ENCODE results near the gene TMEM134.
"Not testable (repeated sequence)": the region's sequence is repeated elsewhere in the genome, so short reads cannot be mapped to it uniquely, and the experiment has no call there.

Gene TMEM134

DNA sequence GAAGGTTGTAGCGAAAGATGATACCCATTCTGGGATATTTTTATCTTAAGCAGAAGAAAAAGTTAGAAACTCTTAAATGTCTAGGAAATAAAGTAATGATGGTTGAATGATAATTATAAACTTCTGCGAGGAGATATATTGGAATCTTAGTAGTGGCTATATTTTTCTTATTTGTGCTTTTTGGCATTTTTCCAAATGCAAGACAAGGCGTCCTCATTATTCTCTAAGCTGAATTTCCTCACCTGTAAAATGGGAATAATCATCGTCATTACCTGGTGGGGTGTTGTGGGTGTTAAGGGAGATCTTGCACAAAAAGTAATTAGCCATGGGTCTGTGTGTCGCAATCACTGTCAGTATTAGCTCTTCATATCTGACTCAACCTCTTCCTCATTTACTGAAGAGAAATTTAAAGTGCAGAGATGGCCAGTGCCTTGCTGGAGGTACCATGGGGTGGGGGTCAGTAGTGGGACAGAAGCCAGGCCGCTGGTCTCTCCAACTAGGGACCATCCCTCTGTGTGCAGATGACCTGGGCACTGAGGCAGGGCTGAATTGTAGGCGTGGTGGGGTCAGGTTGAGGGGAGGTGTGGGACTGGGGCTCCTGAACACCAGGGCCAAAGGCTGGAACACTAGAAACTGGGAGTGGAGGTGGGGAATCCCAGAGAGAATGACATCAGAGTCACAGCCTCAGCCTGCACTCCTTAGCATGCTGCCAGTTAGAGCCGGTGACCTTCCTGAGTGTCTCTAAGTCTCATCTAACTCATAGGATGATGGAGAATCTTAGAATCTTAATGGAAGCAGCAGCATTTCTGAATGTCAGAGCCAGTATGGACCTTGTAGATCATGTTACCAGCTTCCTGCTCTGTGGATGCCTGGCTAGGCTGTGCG lies 32.0 kb upstream of the TMEM134 start:
- DNase-seq: no peak

DNA sequence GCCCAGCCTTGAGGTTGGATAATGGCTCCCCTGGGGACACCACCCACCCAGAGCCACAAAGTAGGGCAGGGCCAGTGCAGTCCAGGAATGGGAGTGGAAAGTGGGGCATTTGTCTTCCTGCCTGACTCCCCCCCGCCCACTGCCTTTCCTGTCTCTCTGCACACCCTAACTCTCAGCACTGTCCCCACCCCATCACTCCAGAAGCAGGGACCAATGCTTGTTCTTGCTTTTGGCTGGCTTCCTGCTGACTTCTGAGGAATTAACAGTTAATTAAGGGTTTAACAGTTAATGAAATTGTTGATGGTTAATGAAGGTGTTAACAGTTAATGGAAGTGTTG lies 31.4 kb upstream of the TMEM134 start:
- DNase-seq: no peak

DNA sequence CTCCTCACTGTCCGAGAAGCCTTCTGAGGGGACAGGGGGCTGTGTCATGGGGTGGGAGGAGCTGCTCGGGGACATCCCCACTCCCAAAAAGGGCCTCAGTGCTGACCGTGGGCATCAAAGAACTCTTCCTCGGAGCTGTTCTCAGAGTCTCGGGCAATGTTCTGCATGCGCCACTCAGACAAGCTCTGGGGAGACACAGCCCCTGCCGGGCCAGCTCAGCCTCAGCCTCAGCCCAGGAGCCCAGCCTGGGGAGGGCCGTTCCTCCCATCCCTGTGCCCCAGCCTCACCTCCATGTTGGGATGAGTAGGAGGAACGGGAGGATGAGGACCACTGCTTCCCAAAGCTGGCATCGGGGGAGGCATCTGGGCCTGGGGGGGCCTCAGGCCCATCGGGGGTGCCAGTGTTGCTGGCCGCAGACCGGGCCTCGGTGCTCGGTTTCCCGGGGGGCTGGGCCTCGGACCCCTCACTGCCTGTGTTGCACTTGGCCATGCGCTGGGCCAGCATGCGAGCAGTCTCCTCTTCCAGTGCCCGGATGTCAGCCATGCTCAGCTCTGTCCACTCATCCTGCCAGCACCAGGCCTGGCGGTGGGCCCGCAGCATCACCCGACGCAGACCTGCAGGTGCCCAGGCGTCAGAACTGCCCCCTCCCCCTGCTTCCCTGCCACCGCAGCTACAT lies 30.9 kb upstream of the TMEM134 start:
- no peak for DNase-seq

DNA sequence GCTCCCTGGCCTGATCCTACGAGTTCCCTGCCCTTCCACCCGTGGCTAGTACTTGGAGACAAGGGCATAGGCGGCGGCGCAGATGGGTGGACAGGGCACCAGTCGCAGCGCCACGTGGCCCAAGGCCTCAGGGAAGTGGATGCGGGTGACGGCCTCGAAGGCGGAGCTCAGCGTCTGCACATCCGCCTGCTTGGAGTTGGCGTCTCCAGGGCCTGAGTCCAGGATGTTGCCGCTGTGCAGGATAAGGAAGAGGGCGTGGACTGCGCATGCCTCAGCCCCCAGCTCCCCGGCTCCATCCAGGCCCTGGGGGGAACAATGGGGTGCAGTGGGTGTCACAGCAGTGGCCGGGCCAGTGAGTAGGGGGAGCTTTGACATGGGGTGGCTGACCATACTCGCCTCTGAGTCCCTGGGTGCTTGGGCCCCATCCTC lies 29.5 kb upstream of the TMEM134 start:
- no peak for DNase-seq

DNA sequence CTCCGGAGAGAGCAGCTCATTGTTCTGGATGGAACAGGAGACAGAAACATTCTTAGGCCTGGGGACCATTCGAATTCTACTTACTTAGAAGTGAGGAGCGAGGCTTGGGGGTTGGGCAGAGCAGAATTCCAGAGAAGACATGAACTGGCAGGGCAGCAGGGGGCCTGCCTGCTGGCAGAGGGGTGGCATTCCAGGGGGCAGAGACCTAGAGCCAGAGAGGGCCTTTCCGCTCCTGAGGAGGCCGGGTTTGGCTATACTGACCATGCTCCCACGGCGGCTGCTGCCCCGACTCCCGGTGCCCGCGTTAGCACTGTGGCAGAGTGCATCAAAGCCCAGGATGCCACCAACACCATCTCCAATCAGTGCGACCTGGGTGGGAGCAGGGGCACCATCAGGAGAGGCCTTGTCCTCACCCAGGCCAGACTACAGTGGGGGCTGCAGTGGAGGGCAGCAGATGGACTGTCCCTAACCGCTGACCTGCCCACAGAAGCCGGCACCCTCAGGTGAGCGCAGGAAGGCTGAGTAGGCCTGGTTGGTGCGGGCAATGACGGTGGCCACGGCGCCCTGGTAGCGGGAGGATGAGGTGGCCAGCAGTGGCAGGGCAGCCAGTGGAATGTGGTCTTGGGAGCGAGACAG lies 28.7 kb upstream of the TMEM134 start:
- DNase-seq: no peak

DNA sequence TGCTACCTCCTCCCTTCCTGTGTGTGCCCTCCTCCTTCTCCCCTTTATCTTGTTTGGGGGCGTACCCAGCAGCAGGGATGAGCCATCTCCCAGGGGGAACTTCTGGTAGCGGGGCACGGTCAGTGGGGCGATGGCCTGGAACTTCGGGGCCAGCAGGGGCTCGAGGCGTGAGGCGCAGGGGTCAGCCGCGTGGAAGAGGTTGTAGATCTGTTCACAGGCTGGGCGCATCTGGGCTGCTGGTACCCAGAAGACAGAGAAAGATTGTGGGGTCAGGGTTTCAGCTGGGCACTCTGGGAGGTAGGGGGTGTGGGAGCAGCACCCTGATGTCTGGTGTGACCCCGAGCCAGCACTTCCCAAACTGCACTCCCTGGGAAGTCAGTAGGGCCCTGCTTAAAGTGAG lies 27.1 kb upstream of the TMEM134 start:
- DNase-seq: no peak

DNA sequence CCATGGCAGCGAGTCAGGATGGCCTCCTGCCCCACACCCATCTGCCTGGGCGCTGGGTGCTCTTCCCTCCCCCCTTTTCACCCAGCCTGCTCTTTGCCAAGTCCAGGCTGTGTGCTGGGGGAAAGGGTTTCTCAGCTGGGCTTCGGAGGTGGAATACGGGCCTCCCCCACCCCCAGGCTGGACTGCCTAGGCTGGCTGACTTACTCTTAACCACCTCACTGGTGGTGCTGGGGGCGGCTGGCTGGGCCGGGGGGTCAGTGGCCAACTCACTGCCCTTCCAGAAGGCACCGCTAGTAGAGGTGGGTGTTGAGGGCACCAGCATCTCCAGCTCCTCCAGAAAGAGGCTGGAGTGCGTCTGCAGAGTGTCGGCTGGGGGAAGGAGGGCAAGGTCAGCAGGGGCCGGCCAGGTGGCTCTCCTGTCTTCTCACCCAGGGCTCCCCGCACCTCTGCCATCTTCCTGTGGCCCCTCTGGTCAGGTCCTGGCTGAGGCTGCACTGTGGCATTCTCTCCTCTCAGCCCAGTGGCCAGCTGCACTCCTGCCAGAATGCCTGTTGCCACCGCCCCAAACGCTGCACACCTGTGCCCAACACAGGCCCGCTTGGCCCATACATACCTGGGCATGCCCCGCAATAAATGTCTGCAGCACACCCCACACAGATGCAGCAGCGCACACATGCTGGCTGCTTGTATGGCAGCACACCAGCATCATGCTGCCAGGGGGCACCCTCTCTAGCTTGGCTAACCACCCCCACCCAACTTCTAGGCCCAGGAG lies 26.4 kb upstream of the TMEM134 start:
- DNase-seq: no peak

DNA sequence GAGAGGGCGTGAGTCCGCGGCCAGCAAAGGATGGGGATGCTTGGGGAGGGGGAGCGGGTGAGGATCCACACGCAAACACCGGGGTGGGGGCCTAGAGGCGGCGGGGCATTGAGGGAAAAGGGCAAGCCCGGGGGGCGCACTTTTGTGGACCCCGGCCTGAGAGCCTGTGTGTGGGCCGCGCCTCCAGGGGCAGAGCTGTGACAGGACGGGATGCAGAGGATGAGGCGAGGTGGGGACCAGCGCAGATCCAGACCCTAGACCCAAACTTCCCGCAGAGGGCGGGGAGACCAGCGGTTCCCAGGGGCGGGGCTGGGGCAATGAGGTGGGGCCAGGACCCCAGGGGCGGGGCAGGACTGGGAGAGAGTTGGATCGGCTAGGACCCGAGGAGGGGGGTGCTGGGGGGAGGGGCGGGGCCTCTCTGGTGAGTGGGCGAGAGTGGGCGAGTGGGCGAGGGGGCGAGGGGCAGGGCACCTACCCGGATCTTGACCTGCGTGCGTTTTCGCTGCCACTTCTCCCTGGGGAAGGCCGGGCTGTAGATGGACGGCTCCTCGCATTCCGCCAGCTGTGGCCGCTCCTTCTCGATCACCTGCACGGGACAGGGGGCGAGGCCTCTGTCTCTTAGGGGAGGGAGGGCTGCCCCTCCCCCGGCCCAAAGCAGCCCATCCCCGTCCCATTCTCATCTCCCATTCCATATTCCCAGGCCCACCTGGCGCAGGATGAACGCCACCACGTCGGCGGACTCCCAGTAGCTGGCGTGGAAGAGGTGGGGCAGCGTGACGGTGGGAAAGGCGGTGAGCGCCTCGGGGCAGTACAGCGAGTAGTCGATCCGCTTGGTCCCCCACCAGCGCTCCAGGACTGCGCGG lies 25.6 kb upstream of the TMEM134 start:
- no peak for DNase-seq

DNA sequence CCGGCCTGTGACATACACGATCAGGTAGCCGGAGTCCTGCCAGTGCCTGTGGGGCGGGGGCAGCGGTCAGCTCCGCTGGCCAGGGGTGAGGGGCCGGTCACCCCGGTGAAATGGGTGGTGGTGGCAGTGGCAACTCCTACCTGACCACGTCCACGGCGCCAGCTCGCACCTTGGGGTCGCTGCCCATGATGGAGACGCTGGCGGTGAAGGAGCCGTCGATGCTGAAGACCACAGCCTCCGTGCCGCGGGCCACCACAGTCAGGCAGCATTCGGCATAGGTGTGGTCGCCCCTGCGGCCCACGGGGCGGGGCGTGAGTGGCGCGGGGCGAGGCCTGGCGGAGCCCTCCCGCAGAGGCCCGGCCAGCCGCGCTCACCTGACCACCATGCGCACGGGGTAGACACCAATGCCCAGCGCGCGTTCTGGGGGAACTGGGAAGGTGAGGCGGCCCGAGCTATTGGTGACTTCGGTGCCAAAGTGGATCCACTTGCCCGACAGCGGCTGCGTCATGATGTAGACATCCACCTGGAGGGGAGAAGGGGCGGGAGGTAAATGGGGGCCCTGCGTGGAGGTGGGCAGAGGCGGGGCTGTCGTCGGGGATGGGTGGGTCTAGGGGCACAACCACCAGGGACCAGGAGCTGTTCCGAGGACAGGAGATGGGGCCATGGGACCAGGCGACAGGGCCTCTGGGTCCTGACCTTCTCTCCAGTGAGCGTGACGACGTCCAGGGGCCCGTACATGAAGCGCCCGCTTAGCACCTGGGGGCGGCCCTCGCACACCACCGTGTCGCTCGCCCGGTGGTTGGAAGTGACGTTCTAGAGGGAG lies 24.7 kb upstream of the TMEM134 start:
- DNase-seq: no peak

DNA sequence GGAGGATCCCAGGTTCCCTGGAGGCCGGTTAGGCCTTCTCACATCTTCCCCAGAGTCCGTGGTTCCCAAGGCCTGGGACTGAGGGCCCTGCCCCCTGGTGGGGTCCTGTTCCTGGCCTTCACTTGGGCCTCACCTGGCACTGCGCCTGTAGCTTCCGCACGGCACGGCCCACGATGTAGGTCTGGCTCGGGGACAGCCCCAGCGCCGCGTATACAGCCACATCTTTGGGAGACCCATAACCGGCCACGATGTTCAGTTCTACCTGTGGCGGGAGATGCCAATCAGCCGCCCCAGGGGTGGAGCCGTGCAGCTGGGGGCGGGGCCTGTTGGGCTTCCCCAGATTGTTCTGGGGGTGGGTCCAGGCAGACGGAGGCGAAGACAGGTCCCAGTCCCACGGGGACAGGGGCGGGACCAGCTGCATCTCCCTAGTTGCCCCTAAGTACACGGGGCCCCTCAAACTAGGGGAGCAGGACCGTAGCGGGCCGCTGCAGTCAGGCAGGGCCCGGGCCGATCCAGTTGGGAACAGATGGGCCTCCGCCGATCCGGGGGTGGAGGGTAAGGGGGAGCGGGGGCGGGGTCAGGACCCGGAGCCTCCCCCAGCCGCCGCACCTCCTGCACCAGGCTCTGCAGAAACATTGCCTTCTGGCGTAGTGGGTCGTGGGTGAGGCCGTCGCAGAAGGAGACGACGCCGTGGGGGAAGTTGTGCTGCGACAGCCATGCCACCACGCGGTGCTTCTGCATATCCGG lies 23.9 kb upstream of the TMEM134 start:
- no peak for DNase-seq

DNA sequence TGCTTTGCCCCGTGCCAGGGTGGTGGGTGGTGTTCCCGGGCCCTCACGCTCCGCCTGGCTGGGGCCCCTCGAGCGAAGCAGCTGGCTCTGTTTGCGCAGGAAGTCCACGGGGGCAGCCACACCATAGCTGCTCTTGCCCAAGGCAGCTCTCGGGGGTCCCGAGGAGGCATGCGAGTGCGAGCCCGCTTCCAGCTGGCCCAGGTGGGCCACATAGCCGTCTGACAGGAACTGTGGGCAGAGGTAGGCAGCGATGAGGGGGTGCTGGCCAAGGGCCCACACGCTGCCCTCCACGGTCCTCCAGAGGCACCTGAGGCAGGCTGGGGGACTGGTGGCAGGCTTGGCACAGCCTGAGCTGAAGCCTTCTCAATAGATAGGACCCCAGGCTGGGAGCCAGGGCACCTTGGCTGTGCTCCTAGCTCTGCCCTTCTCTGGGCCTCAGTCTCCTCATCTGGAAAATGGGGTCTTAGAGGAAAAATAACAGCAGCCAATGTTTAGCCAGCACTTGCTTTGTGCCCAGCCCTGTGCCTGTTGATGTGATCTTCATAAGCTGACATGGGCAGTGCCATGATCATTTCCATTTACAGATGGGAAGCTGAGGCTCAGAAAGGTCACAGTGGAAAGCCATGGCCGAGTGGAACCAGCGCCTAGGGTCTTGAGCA lies 23.1 kb upstream of the TMEM134 start:
- DNase-seq: no peak

DNA sequence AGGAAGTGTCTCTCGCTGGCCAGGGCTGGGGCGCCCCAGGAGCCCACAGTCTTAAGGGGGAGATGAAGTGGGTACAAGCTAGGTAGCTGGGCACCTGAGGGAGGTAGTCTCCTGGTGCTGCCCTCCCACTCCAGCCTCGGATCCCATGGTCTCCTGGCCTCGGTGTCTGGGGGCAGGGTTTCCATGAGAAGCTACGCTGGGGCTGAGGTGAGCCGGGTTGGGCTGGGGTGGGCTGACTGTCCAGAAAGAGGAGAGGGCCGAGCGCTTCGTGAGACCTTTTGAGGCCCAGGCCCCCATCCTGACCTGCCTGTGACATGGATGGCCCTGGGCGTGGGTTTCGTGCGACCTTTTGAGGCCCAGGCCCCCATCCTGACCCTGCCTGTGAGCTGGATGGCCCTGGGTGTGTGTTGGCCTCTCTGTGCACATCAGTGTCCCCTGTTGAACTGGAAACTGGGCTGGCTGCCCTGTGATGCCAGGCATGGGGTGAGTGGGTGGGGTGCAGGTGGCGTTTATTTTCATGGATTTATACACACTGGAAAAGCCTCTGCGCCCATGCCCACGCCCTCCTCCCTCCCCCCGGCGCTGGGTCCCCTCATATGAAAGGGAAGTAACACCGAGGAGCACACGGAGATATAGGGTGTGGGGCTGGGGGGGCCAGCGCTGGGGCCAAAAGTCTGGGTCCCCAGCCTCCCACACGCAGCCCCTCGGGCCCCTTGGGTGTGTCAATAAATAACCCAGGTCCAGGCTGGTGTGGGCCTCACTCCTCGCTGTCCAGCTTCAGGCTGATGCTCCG lies 22.4 kb upstream of the TMEM134 start:
- DNase-seq: no peak

DNA sequence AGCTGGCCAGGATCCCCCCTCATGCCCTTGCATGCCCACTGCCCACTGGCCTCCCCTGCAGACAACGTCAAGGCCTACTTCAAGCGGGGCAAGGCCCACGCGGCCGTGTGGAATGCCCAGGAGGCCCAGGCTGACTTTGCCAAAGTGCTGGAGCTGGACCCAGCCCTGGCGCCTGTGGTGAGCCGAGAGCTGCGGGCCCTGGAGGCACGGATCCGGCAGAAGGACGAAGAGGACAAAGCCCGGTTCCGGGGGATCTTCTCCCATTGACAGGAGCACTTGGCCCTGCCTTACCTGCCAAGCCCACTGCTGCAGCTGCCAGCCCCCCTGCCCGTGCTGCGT lies 21.6 kb upstream of the TMEM134 start:
- DNase-seq: no peak

DNA sequence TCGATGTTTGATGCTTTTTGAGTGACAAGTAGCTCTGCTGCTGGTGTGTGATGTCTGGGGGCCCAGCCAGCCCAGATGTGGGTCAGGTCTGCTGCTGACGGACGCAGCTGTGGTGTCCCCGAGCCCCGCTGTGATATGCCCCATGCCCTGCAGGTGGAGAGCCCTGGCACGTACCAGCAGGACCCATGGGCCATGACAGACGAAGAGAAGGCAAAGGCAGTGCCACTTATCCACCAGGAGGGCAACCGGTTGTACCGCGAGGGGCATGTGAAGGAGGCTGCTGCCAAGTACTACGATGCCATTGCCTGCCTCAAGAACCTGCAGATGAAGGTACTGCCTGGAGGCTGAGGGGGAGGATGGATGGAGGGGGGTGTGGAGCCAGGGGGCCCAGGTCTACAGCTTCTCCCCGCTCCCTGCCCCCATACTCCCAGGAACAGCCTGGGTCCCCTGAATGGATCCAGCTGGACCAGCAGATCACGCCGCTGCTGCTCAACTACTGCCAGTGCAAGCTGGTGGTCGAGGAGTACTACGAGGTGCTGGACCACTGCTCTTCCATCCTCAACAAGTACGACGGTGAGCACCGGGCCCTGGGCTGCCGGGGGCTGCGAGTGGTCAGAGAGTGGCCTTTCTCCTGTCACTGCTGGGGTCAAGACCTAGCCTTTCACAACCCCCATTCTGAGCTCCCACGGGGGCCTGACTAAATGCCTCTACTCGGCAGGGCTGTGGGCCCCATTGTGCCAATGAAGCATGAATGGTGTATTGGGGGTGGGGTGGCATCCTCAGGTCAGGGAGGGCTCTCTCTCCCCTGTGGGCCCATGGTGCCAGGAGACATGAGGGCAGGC lies 21.1 kb upstream of the TMEM134 start:
- DNase-seq: no peak

DNA sequence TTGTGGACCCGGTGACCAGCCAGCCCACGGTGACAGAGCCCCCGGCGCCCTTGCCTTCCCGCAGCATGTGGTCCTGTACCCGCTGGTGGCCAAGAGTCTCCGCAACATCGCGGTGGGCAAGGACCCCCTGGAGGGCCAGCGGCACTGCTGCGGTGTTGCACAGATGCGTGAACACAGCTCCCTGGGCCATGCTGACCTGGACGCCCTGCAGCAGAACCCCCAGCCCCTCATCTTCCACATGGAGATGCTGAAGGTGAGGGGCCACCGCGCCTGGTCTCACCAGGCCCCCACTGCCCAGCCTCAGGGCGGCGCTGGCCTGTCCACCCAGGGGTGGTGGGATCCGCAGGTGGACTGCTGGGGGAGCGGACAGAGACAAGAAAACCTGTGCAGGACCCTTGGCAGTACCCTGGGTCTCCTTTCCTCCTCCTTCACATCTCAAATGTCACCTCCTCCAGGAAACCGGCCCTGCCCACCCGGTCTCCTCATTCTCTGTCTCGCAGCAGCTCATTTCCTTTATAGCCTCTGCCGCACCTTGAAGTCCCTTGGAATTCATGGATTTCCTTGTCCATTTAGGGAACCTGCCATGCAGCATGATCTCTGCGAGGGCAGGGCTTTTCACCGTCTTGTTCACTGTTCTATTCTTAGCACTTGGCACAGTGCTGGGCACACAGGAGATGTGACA lies 20.3 kb upstream of the TMEM134 start:
- no peak for DNase-seq

DNA sequence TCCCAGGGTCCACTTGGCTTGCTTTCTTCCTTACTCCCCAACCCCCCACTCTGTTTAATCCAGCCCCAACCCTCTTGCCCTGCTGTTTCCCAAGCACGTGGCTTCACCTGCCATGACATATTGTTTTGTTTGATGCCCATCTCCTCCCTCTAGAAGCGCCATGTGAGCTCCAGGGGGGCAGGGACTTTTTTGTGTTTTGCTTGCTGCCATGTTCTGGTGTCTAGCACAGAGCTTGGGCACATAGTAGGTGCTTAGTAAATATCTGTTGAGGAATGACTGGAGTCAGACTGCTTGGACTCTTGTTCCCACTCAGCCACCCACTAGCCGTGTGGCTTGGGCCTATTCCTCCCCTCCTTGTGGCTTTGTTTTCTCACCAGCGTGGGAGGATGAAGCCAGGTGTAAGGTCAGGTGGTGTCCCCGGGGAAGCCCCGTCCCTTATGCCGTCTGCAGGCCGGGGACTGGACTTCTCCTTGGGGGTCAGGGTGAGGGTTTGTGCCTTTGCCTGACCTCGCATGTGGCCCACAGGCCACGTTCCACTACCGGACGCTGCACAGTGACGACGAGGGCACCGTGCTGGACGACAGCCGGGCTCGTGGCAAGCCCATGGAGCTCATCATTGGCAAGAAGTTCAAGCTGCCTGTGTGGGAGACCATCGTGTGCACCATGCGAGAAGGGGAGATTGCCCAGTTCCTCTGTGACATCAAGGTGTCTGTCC lies 17.6 kb upstream of the TMEM134 start:
- no peak for DNase-seq

DNA sequence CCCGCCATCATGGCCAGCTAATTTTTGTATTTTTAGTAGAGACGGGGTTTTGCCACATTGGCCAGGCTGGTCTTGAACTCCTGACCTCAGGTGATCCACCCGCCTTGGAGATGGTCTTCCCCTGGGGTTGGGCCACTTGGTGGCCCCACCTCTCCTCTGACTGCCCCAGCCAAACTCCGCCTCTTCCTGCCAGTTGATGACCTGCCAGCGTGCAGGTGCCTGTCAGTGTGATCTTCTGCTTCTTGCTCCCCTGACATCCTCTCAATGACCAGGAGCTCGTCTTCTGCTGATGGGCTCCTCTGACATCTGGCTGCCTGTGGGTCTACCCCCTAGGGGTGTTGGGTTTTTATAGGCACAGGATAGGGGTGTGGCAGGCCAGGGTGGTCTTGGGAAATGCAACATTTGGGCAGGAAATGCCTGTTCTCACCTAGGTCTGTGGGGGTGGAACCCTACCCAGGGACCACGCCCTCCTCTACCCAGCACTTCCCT lies 16.9 kb upstream of the TMEM134 start:
- DNase-seq: not testable (repeated sequence)

All from NCI-H2107 (cell line).